ENCODE data around the gene LRMDA. TPM values are rescaled to one million over a fixed set of nuclear protein-coding genes. Genes with fewer than 3 reads are reported as not detected.

LRMDA gene
- total RNA-seq, 1 experiment from 2014 or later, result 4.8 TPM

DNA sequence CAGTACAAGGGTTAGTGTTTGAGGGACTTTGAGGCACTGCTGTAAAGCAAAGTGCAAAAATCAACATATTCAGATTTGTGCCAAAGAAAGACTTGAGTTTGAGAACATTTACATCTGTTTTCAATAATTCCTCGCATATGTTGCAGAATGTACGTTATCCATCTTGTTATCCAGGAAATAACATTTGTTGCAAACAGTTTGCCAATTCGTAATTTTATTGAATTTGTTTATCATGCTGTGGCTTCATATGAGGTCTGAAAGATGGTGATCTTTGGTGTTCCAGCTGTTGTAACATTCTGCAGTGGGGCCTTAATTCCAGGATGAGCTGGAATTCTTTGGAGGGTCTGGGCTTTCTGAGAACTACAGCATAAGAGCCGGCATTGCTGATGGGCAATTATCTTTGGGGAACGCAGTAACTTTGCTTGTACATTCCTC lies 396.2 kb downstream of the LRMDA start (continued):
- TF ChIP-seq, protein P1, sequence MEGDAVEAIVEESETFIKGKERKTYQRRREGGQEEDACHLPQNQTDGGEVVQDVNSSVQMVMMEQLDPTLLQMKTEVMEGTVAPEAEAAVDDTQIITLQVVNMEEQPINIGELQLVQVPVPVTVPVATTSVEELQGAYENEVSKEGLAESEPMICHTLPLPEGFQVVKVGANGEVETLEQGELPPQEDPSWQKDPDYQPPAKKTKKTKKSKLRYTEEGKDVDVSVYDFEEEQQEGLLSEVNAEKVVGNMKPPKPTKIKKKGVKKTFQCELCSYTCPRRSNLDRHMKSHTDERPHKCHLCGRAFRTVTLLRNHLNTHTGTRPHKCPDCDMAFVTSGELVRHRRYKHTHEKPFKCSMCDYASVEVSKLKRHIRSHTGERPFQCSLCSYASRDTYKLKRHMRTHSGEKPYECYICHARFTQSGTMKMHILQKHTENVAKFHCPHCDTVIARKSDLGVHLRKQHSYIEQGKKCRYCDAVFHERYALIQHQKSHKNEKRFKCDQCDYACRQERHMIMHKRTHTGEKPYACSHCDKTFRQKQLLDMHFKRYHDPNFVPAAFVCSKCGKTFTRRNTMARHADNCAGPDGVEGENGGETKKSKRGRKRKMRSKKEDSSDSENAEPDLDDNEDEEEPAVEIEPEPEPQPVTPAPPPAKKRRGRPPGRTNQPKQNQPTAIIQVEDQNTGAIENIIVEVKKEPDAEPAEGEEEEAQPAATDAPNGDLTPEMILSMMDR (IDR thresholded peaks at IDR 0.05 in 2 of 3, conservative IDR thresholded peaks at IDR 0.05 in 1 of 3; ENCODE audit: borderline replicate concordance in 1 of 3, insufficient read depth in 1 of 3, low read depth in 2 of 3, low read length in 2 of 3), result no peak
- TF ChIP-seq CBX3 (IDR thresholded peaks at IDR 0.05; ENCODE audit: low read depth) (no peak), POLR2A (IDR thresholded peaks at IDR 0.05; ENCODE audit: borderline replicate concordance, extremely low read depth, insufficient read depth, insufficient read length) (no peak), JUND (IDR thresholded peaks at IDR 0.05) (no peak), ZFX (IDR thresholded peaks at IDR 0.05) (no peak)

DNA sequence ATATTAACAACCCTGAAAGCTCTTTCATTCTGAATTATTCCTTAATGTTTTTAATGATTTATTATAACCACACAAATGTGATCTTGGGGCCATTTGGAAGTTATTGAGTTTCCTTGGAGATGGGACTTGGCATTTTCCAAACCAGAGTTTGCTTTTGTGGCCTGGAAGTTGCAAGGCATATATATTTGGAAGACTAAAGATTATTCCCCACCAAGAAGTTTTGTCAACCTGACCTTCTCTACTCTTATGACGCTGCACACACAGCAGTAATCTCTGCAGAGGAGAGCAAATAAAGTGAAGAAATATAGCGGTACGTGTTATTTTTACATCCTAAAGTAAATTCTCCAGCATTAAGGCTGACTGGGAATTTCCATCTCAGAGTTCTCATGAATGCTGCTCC lies 397.0 kb downstream of the LRMDA start:
- intact Hi-C loops (cut with micrococcal nuclease), result no loop called here
- DNase-seq (ENCODE audit: low read depth, low spot score) (no peak), ATAC-seq (no peak)
- TF ChIP-seq ZNF274 (IDR thresholded peaks at IDR 0.05; ENCODE audit: low read depth, low read length), result no peak
- TF ChIP-seq, protein P1 (IDR thresholded peaks at IDR 0.05 in 2 of 3, conservative IDR thresholded peaks at IDR 0.05 in 1 of 3; ENCODE audit: borderline replicate concordance in 1 of 3, insufficient read depth in 1 of 3, low read depth in 2 of 3, low read length in 2 of 3), result no peak
- TF ChIP-seq CBX3 (IDR thresholded peaks at IDR 0.05; ENCODE audit: low read depth), result no peak
- TF ChIP-seq EGR1 (IDR thresholded peaks at IDR 0.05; ENCODE audit: low read depth), result no peak
- TF ChIP-seq ZFX (IDR thresholded peaks at IDR 0.05), result no peak
- TF ChIP-seq CEBPB (IDR thresholded peaks at IDR 0.05; ENCODE audit: low read depth), result no peak
- no peak for TF ChIP-seq SRF (IDR thresholded peaks at IDR 0.05; ENCODE audit: low read depth)
- CTCF ChIA-PET, result no interaction called here
- no peaks in the 10 kb centered on the region for H3K36me3 ChIP-seq (ENCODE audit: control insufficient read depth in 1 of 2, insufficient read depth in 2 of 2, low read length in 2 of 2)
- RAD21 ChIA-PET (ENCODE audit: low non-redundant PET in 1 of 2, low total read pairs in 2 of 2, uncharacterized antibody in 2 of 2, unreplicated experiment in 2 of 2), result no interaction called here
- H3K27me3 ChIP-seq (ENCODE audit: insufficient read depth, low read length), result peaks cover 8% of the 10 kb centered on the region; the same call in 1 of the 2 replicates
- no peak overlapping the region for H3K4me2 ChIP-seq (ENCODE audit: low read length)
- no peak overlapping the region for H3K9ac ChIP-seq (ENCODE audit: low read length)
- no peaks in the 10 kb centered on the region for H3K4me1 ChIP-seq (ENCODE audit: control insufficient read depth in 1 of 2, insufficient read depth in 2 of 2, low read length in 2 of 2)
- H2AFZ ChIP-seq (ENCODE audit: low read depth, low read length, poor library complexity, severe bottlenecking), result no peak overlapping the region
- no peaks in the 10 kb centered on the region for H3K79me2 ChIP-seq (ENCODE audit: insufficient read depth, low read length)
- POLR2A ChIA-PET, result no interaction called here
- no peaks in the 10 kb centered on the region for H3K9me3 ChIP-seq (ENCODE audit: control insufficient read depth in 1 of 2, insufficient read depth in 1 of 2, low read depth in 1 of 2, low read length in 2 of 2)
- H3K27ac ChIP-seq (ENCODE audit: low read depth, low read length), result no peak overlapping the region
- no peaks in the 10 kb centered on the region for H4K20me1 ChIP-seq (ENCODE audit: insufficient read depth)
- H3K9me2 ChIP-seq (ENCODE audit: insufficient read depth), result no peaks in the 10 kb centered on the region
- no peak overlapping the region for H3K4me3 ChIP-seq (replicated peaks in 1 of 2; ENCODE audit: low read depth in 1 of 2, low read length in 2 of 2)
- no TSS peak for BruUV-seq (replicated peaks)

Measured in HCT116 (cell line).